Muscle layer of colon (tissue), 2 donors: ENCODE measurements around the gene IP6K2.
"Not testable (repeated sequence)": the region's sequence is repeated elsewhere in the genome, so short reads cannot be mapped to it uniquely, and the experiment has no call there.

Source experiments
- H3K27ac ChIP-seq: one replicate; pipeline ENCODE4 v1.7.0; 2013; ENCODE audit warnings: low read depth, mild to moderate bottlenecking, low read length, moderate library complexity
- H3K27me3 ChIP-seq, 2 donors: one replicate each; pipeline ENCODE4 v1.7.0; 2013; ENCODE audit warnings: low read length in 2 of 2, mild to moderate bottlenecking in 2 of 2; ENCODE audit not compliant: insufficient read depth in 2 of 2, control insufficient read depth in 1 of 2
- H3K36me3 ChIP-seq: one replicate; pipeline ENCODE4 v1.7.0; 2013; ENCODE audit warnings: mild to moderate bottlenecking, low read length; ENCODE audit not compliant: insufficient read depth
- H3K4me1 ChIP-seq: one replicate; pipeline ENCODE4 v1.7.0; 2013; ENCODE audit warnings: mild to moderate bottlenecking, low read length; ENCODE audit not compliant: insufficient read depth
- H3K4me3 ChIP-seq, 2 donors: one replicate each; pipeline ENCODE4 v1.7.0; 2013; ENCODE audit warnings: low read length in 2 of 2, low read depth in 1 of 2, mild to moderate bottlenecking in 1 of 2, moderate library complexity in 1 of 2
- H3K9ac ChIP-seq: one replicate; pipeline ENCODE4 v1.7.0; 2013; ENCODE audit warnings: low read length
- H3K9me3 ChIP-seq: one replicate; pipeline ENCODE4 v1.7.0; 2013; ENCODE audit warnings: mild to moderate bottlenecking, low read length
- donor health status: abdominal sarcoma.
- donor health status: Adenocarcinoma of cecum.

The IP6K2 gene

DNA sequence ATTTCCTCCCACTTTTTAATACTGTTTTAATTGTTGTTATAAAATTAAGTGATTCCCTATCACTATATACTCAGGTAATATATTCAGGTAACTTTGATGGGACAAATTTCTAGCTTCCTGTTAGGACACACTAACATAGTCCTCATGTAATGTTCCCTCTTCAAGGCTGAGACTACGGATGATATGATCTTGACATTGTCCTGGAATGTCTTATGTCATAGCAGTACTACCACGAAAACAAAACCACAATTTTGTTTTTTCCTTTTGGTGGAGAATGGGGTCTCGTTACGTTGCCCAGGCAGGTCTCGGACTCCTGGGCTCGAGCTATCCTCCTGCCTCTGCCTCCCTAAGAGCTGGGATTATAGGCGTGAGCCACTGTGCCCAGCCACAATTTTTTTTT, 26.8 kb upstream of the IP6K2 start:
- no peaks in the 10 kb centered on the region for H3K36me3 ChIP-seq
- no peak overlapping the region for H3K4me3 ChIP-seq
- no peaks in the 10 kb centered on the region for H3K9me3 ChIP-seq
- peaks cover 20% of the 10 kb centered on the region for H3K4me1 ChIP-seq
- H3K27ac ChIP-seq, result no peak overlapping the region
- H3K9ac ChIP-seq, result no peak overlapping the region
- H3K27me3 ChIP-seq, result no peaks in the 10 kb centered on the region

GRCh38 chr3:48741226-48741625, 24.2 kb upstream of the IP6K2 start:
- H3K4me1 ChIP-seq, result peaks cover 26% of the 10 kb centered on the region
- H3K4me3 ChIP-seq, H3K27me3 ChIP-seq, H3K9ac ChIP-seq, H3K36me3 ChIP-seq, H3K27ac ChIP-seq, H3K9me3 ChIP-seq: not testable (repeated sequence)

GRCh38 chr3:48739955-48740823, 23.2 kb upstream of the IP6K2 start:
- peaks cover 30% of the 10 kb centered on the region for H3K4me1 ChIP-seq
- peak overlapping the region; percentile 17 for H3K9ac ChIP-seq
- peak overlapping the region; percentile 14 to 48 for H3K4me3 ChIP-seq
- no peaks in the 10 kb centered on the region for H3K27me3 ChIP-seq
- no peaks in the 10 kb centered on the region for H3K36me3 ChIP-seq
- peak overlapping the region; percentile 32 for H3K27ac ChIP-seq
- H3K9me3 ChIP-seq, result no peaks in the 10 kb centered on the region

- Histone ChIP-seq H3K4me1 (peaks cover 30% of the 10 kb centered on the region), H3K27ac (no peak overlapping the region), H3K9ac (no peak overlapping the region), H3K9me3 (no peaks in the 10 kb centered on the region), H3K4me3 (peak overlapping the region; percentile 14 to 48), H3K27me3 (no peaks in the 10 kb centered on the region), H3K36me3 (no peaks in the 10 kb centered on the region)
Measured at GRCh38 chr3:48739617-48739954, 22.6 kb upstream of the IP6K2 start.

DNA sequence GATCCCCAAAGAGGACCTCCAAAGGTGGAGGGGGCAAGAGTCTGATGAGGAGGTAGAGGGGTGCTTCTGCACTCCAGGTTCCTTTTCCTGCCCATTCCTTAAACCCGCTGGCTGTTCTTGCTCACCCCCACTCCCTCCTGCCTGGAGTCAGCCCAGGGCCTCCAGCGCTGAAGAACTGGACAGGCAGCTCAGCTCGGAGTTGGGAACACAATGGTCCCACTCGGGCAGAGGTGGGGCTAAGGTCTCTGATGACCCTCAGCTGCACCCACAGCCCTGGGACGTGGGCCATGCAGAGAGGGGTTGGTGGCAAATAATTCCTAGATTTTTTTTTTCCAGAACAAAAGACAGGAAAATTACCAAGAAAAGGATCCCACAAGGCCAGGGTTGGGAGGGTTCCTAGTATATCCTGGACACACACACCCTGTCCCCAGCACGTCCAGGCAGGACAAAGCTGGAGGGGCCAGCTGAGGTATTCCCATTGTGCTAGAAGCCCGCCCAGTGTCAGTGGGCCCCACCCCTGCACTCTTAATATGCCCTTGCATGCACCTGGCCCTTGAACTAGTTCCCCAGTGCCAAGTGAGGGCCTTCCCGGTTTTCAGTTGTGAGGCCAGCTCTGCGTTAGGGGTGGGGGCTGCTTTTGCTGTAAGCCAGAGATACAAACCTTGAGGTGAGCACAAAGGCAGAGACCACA, 22.1 kb upstream of the IP6K2 start:
- no peaks in the 10 kb centered on the region for H3K9me3 ChIP-seq
- H3K9ac ChIP-seq, result no peak overlapping the region
- H3K4me1 ChIP-seq, result peaks cover 30% of the 10 kb centered on the region
- H3K27me3 ChIP-seq, result no peaks in the 10 kb centered on the region
- H3K27ac ChIP-seq, result no peak overlapping the region
- H3K4me3 ChIP-seq, result peak overlapping the region in 1 of 2 donors; percentile 48
- H3K36me3 ChIP-seq, result no peaks in the 10 kb centered on the region

DNA sequence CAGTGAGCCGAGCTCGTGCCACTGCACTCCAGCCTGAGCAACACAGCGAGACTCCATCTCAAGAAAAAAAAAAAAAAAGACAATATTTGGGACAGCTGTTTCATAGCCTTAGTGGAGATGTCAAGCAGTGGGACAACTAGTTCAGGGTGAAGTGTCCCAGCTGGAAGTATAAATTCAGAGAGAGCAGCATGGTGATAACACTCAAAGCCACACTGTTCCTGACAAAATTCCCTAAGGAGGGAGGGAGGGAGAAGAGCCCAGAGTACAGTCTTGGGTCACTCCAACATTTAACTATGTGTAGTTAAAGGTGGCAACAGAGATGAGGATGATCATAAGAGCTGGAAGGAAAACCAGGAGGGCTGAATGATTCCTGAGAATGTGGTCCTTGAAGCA, 21.1 kb upstream of the IP6K2 start:
- Histone ChIP-seq H3K4me1 (peaks cover 30% of the 10 kb centered on the region), H3K27me3 (no peaks in the 10 kb centered on the region), H3K9me3 (no peaks in the 10 kb centered on the region), H3K27ac (no peak overlapping the region), H3K9ac (no peak overlapping the region), H3K36me3 (no peaks in the 10 kb centered on the region), H3K4me3 (no peak overlapping the region)

DNA sequence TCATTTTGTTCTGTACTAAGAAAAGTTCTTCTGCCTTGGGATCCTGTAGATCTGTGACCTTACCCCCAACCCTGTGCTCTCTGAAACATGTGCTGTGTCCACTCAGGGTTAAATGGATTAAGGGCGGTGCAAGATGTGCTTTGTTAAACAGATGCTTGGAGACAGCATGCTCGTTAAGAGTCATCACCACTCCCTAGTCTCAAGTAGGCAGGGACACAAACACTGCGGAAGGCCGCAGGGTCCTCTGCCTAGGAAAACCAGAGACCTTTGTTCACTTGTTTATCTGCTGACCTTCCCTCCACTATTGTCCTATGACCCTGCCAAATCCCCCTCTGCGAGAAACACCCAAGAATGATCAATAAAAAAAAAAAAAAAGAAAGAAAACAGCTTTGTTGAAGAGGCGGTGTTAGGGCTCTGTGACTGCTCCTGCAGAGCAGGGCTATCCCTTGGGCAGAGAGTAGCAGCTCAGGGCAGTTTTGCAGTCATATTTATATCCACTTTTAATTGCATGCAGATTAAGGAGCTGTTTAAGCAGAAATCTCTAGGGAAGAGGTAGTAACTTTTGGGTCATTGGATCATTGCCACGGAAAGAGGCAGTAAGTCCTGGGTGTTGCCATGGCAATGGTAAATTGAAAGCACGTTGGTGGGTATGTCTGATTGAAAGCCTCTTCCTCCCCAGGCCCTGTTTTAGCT, 18.2 kb upstream of the IP6K2 start:
- H3K27me3 ChIP-seq, H3K36me3 ChIP-seq, H3K27ac ChIP-seq, H3K9me3 ChIP-seq, H3K4me3 ChIP-seq, H3K9ac ChIP-seq: not testable (repeated sequence)
- H3K4me1 ChIP-seq, result peaks cover 24% of the 10 kb centered on the region

DNA sequence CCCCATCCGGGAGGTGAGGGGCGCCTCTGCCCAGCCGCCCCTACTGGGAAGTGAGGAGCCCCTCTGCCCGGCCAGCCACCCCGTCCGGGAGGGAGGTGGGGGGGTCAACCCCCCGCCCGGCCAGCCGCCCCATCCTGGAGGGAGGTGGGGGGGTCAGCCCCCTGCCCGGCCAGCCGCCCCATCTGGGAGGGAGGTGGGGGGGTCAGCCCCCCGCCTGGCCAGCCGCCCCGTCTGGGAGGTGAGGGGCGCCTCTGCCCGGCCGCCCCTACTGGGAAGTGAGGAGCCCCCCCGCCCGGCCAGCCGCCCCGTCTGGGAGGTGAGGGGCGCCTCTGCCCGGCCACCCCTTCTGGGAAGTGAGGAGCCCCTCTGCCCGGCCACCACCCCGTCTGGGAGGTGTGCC, 17.5 kb upstream of the IP6K2 start:
- H3K9ac ChIP-seq, H3K27ac ChIP-seq, H3K4me3 ChIP-seq, H3K9me3 ChIP-seq, H3K27me3 ChIP-seq, H3K36me3 ChIP-seq: not testable (repeated sequence)
- H3K4me1 ChIP-seq, result peaks cover 18% of the 10 kb centered on the region

DNA sequence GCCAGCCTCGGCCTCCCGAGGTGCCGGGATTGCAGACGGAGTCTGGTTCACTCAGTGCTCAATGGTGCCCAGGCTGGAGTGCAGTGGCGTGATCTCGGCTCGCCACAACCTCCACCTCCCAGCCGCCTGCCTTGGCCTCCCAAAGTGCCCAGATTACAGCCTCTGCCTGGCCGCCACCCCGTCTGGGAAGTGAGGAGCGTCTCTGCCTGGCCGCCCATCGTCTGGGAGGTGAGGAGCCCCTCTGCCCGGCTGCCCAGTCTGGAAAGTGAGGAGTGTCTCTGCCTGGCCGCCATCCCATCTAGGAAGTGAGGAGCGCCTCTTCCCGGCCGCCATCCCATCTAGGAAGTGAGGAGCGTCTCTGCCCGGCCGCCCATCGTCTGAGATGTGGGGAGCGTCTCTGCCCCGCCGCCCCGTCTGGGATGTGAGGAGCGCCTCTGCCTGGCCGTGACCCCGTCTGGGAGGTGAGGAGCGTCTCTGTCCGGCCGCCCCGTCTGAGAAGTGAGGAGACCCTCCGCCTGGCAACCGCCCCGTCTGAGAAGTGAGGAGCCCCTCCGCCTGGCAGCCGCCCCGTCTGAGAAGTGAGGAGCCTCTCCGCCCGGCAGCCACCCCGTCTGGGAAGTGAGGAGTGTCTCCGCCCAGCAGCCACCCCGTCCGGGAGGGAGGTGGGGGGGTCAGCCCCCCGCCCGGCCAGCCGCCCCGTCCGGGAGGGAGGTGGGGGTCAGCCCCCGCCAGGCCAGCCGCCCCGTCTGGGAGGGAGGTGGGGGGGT, 16.9 kb upstream of the IP6K2 start:
- not testable (repeated sequence) for H3K36me3 ChIP-seq, H3K27ac ChIP-seq, H3K9ac ChIP-seq, H3K4me3 ChIP-seq, H3K27me3 ChIP-seq, H3K9me3 ChIP-seq
- peaks cover 12% of the 10 kb centered on the region for H3K4me1 ChIP-seq

DNA sequence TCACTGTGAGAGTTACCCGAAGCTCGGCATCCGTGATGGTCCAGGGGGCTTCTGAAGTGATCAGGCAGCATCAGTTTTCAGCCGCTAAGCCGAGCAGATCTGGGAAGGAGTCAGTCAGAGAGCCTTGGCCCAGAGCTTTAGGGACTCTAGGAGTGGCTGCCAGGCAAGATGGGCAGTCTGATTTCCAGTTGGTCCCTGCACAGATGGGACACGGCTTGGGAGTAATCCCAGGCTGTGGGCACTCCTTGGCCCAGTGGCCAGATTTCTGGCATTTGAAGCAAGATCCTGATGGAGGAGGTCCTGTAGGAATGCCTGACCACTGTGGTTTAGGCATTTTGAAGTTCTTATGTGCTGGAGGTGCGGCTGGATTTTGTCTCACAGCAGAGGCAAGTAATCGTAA, 10.5 kb upstream of the IP6K2 start:
- Histone ChIP-seq H3K27me3 (no peaks in the 10 kb centered on the region), H3K27ac (no peak overlapping the region), H3K9me3 (no peaks in the 10 kb centered on the region), H3K9ac (no peak overlapping the region), H3K4me1 (no peaks in the 10 kb centered on the region), H3K36me3 (no peaks in the 10 kb centered on the region), H3K4me3 (no peak overlapping the region)

- not testable (repeated sequence) for H3K9me3 ChIP-seq, H3K27me3 ChIP-seq, H3K4me1 ChIP-seq, H3K36me3 ChIP-seq, H3K9ac ChIP-seq, H3K27ac ChIP-seq, H3K4me3 ChIP-seq
Measured at GRCh38 chr3:48725185-48725855, 8.3 kb upstream of the IP6K2 start.
